SK-N-SH treated with all-trans-retinoic acid at 6 μM for 48 hours (cell line): ENCODE results near the gene B3GALT2.

Experiments
- TCF4 ChIP-seq: fragments of 250-450 bp; sonication (Bioruptor Pico); IDR thresholded peaks from 2 replicates; pipeline ENCODE4 v1.8.0; 2021; ENCODE audit warnings: mild to moderate bottlenecking, moderate library complexity, borderline replicate concordance
- TOX ChIP-seq: fragments of 250-450 bp; sonication (Bioruptor Pico); IDR thresholded peaks from 2 replicates; pipeline ENCODE4 v1.8.0; 2021; ENCODE audit warnings: mild to moderate bottlenecking, moderate library complexity, borderline replicate concordance
- ZFP3 ChIP-seq: fragments of 250-450 bp; sonication (Bioruptor Pico); IDR thresholded peaks from 2 replicates; pipeline ENCODE4 v1.5.0; 2020; ENCODE audit warnings: mild to moderate bottlenecking, moderate library complexity
- ZNF565 ChIP-seq: fragments of 450-650 bp; formaldehyde crosslinking; conservative IDR thresholded peaks from 2 replicates; pipeline ENCODE4 v1.5.0; 2020; ENCODE audit warnings: low read depth, mild to moderate bottlenecking, moderate library complexity

- no peak for TF ChIP-seq TCF4
- TF ChIP-seq TOX: no peak
- TF ChIP-seq ZNF565 (CRISPR knock-in tag): no peak
- TF ChIP-seq ZFP3 (CRISPR knock-in tag): no peak
These were observed 35.2 kb upstream of the B3GALT2 start for GRCh38 chr1:193221651-193222050.
